ENCODE measurements around the gene AOC3. TPM values are rescaled to one million over a fixed set of nuclear protein-coding genes. Genes with fewer than 3 reads are reported as not detected.

AOC3 gene
- total and polyA plus RNA-seq, 2 of the 8 experiments (the other 6 are each of a cell fraction or from before 2014, with no cell fraction given), result 2.5 to 2.7 TPM

- TF ChIP-seq, protein P1, sequence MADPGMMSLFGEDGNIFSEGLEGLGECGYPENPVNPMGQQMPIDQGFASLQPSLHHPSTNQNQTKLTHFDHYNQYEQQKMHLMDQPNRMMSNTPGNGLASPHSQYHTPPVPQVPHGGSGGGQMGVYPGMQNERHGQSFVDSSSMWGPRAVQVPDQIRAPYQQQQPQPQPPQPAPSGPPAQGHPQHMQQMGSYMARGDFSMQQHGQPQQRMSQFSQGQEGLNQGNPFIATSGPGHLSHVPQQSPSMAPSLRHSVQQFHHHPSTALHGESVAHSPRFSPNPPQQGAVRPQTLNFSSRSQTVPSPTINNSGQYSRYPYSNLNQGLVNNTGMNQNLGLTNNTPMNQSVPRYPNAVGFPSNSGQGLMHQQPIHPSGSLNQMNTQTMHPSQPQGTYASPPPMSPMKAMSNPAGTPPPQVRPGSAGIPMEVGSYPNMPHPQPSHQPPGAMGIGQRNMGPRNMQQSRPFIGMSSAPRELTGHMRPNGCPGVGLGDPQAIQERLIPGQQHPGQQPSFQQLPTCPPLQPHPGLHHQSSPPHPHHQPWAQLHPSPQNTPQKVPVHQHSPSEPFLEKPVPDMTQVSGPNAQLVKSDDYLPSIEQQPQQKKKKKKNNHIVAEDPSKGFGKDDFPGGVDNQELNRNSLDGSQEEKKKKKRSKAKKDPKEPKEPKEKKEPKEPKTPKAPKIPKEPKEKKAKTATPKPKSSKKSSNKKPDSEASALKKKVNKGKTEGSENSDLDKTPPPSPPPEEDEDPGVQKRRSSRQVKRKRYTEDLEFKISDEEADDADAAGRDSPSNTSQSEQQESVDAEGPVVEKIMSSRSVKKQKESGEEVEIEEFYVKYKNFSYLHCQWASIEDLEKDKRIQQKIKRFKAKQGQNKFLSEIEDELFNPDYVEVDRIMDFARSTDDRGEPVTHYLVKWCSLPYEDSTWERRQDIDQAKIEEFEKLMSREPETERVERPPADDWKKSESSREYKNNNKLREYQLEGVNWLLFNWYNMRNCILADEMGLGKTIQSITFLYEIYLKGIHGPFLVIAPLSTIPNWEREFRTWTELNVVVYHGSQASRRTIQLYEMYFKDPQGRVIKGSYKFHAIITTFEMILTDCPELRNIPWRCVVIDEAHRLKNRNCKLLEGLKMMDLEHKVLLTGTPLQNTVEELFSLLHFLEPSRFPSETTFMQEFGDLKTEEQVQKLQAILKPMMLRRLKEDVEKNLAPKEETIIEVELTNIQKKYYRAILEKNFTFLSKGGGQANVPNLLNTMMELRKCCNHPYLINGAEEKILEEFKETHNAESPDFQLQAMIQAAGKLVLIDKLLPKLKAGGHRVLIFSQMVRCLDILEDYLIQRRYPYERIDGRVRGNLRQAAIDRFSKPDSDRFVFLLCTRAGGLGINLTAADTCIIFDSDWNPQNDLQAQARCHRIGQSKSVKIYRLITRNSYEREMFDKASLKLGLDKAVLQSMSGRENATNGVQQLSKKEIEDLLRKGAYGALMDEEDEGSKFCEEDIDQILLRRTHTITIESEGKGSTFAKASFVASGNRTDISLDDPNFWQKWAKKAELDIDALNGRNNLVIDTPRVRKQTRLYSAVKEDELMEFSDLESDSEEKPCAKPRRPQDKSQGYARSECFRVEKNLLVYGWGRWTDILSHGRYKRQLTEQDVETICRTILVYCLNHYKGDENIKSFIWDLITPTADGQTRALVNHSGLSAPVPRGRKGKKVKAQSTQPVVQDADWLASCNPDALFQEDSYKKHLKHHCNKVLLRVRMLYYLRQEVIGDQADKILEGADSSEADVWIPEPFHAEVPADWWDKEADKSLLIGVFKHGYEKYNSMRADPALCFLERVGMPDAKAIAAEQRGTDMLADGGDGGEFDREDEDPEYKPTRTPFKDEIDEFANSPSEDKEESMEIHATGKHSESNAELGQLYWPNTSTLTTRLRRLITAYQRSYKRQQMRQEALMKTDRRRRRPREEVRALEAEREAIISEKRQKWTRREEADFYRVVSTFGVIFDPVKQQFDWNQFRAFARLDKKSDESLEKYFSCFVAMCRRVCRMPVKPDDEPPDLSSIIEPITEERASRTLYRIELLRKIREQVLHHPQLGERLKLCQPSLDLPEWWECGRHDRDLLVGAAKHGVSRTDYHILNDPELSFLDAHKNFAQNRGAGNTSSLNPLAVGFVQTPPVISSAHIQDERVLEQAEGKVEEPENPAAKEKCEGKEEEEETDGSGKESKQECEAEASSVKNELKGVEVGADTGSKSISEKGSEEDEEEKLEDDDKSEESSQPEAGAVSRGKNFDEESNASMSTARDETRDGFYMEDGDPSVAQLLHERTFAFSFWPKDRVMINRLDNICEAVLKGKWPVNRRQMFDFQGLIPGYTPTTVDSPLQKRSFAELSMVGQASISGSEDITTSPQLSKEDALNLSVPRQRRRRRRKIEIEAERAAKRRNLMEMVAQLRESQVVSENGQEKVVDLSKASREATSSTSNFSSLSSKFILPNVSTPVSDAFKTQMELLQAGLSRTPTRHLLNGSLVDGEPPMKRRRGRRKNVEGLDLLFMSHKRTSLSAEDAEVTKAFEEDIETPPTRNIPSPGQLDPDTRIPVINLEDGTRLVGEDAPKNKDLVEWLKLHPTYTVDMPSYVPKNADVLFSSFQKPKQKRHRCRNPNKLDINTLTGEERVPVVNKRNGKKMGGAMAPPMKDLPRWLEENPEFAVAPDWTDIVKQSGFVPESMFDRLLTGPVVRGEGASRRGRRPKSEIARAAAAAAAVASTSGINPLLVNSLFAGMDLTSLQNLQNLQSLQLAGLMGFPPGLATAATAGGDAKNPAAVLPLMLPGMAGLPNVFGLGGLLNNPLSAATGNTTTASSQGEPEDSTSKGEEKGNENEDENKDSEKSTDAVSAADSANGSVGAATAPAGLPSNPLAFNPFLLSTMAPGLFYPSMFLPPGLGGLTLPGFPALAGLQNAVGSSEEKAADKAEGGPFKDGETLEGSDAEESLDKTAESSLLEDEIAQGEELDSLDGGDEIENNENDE (IDR thresholded peaks at IDR 0.05; ENCODE audit: insufficient replicate concordance, low read length), result no peak
- TF ChIP-seq CHD2 (IDR thresholded peaks at IDR 0.05; ENCODE audit: low read length) (no peak), HDAC6 (IDR thresholded peaks at IDR 0.05; ENCODE audit: low read depth, low read length) (no peak), EZH2 (IDR thresholded peaks at IDR 0.05; ENCODE audit: low read depth, low read length, severe bottlenecking) (no peak), TAF7 (optimal IDR thresholded peaks at IDR 0.05; ENCODE audit: borderline replicate concordance, low read depth, low read length) (no peak), SAP30 (IDR thresholded peaks at IDR 0.05; ENCODE audit: insufficient read depth, insufficient replicate concordance, low read length) (no peak), CHD1 (IDR thresholded peaks at IDR 0.05; ENCODE audit: low read depth, low read length) (no peak), TCF12 (IDR thresholded peaks at IDR 0.05; ENCODE audit: low read depth, low read length) (0 out of 2 replicates have a peak, but pooled peaks have one; percentile 23), BCL11A (IDR thresholded peaks at IDR 0.05; ENCODE audit: low read depth in 2 of 2, low read length in 2 of 2) (no peak), CBX5 (IDR thresholded peaks at IDR 0.05; ENCODE audit: low read depth, low read length) (no peak)
These were observed 27.3 kb downstream of the AOC3 start (continued) for GRCh38 chr17:42878123-42878880.

Data from H1 (cell line).